NCI-H2107 (cell line): ENCODE data around the gene PAPOLG.
A peak's percentile ranks its signal among the peaks of the same experiment; 100 is the strongest.
"Not testable (repeated sequence)": the region's sequence is repeated elsewhere in the genome, so short reads cannot be mapped to it uniquely, and the experiment has no call there.

Source experiments
- DNase-seq: peaks from one replicate; lab custom pipeline; 2025; lab: John Stamatoyannopoulos, UW

PAPOLG gene

DNA sequence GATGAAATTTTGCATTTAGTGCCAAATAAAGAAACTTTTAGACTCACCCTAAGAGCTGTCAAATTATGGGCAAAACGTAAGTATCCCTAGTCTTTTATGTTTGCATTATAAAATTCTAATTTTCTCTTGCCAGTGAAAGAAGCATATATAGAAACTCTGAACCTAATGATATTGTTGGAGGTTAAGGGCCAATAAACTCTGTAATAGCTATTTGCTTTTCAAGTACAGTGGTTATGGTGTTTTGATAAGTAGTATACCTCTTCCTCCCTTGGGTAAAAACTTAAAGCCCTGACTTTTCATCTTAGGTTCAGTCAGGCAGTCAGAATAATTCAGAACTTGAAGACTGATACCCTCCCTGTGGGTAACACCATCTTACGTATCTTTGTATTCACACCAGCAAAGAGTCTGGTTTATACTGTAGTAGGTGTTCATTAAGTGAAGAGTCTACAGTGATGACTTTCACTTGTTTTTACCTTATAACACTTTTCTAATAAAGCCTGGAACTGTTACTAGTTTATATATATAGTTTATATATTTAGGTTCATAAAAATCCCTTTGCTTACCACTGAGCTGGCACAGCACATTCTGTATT lies 19.1 kb downstream of the PAPOLG start:
- DNase-seq, result no peak

DNA sequence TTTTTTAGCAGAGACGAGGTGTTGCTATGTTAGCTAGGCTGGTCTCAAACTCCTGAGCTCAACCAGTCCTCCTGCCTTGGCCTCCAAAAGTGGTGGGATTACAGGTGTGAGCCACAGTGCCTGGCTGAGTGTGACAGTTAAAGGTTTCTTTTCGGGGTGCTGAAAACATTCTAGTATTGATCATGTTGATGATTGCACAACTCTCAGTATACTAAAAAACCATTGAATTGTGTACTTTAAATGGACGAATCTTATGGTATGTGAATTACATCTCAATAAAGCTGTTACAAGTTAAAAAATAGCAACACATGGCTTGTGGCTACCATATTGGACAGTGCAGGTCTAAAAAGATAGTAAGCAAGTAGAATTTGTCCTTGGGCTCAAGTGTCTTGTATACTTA lies 22.3 kb downstream of the PAPOLG start:
- DNase-seq, result no peak

DNA sequence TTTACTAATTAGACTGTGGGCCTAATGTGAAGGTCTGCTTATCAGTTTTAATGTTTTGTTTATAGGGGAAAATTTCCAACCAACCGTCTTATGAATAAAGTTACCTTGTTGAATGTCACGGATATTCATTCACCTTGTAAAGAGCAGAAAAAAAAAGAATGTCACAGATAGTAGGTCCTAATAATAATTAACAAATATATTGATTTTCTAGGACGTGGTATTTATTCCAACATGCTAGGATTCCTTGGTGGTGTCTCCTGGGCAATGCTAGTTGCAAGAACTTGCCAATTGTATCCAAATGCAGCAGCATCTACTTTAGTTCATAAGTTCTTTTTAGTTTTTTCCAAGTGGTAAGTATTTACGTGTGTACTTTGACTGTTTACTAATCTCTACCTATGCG lies 23.4 kb downstream of the PAPOLG start:
- no peak for DNase-seq

DNA sequence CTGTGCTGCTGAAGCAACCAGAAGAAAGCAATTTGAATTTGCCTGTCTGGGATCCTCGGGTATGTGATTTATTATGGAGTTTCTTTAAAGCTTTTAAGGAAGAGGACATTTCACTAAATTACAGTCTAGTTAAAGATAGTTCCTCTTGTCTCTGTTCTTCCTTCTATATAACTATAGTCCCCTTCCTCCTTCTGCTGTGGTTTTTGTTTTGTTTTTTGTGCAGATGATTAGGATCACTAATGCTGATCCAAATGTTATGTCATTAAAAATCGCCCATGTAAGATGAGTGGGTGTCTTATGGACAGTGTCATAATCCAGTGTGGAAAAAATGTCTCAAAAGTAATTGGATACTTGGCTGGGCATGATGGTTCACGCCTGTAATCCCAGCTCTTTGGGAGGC lies 24.7 kb downstream of the PAPOLG start:
- DNase-seq, result no peak

DNA sequence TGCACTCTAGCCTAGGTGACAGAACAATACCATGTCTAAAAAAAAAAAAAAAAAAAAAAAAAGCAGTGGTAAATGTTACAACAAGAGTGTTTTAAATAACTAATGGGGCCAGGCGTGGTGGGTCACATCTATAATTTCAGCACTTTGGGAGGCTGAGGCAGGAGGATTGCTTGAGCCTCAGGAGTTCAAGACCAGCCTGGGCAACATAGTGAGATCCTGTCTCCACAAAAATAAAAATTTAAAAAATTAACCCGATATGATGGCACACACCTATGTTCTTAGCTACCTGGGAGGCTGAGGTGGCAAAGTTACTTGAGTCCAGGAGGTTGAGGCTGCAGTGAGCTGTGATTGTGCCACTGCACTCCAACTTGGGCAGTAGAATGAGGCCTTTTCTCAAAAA lies 37.1 kb downstream of the PAPOLG start:
- no peak for DNase-seq

DNA sequence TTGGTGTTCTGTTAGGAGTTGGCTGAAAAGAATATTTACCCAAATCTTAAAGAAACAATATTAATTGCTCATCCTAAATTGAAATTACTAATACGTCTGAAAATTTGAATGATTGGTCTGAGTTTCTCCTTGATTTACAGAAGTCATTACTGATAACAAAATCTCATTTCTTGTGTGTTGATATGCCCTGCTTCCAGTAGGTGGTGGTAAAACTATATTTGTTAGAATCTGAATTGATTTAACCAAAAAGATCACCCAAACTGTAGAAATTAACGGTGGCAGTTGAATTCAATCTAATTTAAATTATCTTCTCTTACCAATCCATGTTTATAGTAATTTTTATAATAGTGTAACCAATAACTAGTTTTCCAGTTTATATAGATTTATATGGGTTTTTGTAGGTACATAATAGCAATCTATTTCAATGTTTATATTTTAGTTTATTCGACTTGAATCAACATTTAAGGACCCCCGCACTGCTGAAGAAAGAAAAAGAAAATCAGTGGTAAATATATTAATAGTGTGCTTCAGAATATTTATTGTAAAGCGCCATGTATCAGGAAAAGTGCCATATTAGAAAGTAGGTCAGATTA lies 38.3 kb downstream of the PAPOLG start:
- no peak for DNase-seq

DNA sequence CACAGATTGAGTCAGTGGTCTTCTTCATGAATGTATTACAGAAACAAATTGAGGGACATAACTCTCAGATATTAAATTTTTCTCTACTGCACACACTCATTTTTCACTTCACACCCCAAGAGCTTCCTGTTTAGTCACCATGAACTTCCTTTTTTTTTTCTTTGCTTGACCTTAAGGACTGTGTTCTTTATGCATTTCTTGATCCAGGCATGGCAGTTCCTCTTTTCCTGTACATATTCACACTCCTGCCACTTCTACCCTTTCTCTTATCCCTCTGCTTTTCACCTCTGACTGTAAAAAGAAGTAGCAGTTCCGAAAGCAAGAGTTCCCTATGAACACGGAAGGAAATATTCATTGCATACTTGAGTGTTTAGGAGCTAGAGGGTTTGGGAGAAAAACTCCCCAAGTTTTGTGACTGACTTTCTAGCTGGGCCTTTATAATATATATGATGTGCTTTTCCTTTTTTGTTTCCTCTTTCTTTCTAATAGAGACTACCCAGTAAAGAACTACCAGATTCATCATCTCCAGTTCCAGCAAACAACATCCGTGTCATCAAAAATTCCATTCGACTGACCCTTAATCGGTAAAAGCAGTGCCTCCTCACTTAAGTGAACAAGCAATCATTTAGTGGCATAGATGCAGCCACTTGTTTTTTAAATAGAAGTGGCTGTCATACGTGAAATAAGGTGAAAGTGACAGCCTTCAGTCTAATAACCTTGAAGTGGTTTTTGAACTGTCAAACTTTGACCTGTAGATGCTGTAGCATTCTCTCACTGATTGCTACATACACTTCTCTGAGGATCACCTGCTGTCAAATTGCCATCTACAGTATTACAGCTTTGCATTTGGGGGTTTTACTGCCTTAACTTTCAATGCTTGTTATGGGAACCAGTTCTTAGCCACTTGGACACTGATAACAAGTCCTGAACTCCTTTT lies 40.8 kb downstream of the PAPOLG start:
- DNase-seq, result no peak

DNA sequence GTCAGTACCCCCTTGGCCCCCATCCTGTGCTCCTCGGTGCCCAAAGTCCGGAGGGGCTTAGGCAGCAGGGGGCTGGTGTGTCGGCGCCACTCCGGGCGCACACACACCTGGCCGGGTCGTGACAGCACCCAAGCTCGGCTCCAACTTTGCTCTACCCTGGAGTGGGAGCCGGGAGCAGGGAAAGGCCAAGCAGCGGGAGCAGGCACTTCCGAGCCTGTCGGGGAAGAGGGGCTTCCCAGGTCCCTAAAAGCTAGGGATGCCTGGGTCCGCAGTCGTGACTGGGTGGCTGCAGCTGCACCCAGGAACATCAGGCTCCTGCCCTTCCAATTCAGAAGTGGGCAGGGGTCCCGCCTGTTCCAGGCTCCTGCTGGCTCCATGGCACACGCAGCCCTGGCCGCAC lies 48.4 kb downstream of the PAPOLG start:
- no peak for DNase-seq

DNA sequence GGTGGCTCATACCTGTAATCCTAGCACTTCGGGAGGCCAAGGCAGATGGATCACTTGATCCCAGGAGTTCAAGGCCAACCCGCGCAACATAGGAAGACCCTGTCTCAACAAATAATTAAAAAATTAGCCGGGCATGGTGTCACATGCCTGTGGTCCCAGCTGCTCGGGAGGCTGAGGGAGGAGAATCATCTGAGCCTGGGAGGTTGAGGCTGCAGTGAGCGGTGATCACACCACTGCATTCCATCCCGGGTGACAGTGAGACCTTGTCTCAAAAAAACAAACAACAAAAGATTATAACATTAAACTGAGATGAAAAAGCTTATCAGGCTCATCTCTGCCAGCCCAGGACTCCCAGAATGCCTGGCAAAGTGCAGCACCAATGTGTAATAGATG lies 50.5 kb downstream of the PAPOLG start:
- no peak for DNase-seq

DNA sequence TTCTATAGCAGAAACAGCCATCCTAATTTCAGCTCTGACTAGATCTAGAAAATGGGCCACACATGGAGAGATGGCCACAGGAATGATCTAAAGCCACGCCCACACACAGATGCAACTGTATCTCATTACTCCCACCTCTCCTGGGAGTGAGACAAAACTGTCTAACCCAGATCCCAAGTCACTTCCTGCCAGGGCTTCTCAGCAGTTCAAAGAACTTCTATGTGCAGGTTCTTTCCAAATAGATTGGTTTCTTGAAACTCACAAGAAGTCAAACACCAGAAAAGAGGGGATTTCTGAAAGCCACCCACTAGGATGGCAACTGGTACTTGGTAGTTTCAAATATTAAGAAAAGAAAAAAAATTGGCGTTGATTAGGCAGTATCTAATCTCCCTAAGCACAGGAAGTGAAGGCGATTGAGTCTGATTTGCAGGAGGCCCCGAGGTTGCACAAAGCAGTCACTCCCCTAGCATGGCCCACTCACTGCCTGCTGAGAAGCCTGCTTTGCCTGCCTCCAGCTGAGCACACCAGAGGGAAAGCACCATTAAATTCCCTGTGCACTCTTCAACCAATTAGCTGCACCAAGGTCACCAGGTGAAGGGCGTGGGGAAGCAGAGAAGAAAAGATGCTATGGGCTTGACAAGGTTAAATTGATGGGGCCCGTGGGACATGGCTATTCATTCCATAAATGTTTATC lies 51.1 kb downstream of the PAPOLG start:
- peak; percentile 60 for DNase-seq

DNA sequence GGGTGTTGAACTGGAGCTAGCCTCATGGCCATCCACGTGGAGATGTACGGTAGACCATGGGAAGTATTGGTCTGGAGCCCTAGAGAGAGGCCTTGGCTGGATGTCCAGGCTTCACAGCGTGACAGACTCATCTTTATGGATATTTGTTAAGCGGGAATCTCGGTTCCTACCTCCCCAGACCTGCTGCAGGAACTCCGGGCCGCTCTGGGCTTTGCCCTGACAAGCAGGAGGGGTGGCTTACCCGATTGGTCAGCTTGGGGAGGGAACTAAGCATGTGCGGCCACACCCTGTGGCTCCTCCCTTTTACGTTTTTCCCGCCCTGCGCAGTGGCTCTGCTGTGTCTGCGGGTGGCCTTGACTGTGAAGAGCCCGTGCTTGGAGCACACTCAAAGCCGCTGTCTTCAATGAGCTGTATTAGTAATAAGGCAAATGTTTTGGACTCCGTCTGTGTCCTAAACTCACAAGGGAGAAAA lies 52.3 kb downstream of the PAPOLG start:
- no peak for DNase-seq

DNA sequence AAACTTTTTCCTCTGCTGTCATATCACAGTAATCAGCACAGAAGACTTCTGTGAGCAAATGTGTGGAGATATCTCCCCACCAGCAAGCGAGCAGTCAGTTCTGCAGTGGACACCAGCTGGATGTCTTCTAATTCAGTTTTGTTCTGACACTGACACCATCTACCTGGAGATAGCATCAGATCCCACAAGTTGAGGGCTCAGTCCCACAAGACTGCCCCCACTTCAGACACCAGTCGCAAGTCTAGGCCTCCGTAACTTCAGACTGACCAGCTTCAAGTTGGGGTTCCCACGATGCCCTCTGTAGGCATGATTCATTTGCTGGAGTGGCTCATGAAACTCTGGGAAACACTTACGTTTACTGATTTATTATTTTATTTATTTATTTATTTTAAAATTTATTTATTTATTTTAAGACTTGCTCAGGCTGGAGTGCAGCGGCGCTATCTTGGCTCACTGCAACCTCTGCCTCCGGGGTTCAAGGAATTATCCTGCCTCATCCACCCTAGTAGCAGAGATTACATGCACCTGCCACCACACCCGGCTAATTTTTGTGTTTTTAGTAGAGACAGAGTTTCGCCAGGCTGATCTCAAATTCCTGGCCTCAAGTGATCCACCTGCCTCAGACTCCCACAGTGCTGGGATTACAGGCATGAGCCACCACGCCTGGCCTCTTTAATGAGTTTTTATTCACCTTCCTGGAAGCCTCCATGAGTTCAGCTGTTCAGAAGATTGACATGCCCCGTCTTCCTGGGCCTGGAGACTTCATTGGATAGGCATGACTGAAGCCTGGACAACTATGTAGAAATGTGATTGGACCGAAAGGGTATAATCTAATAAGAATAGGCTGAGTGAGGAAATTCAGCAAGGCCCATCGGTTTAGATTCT lies 55.7 kb downstream of the PAPOLG start:
- DNase-seq, result no peak

DNA sequence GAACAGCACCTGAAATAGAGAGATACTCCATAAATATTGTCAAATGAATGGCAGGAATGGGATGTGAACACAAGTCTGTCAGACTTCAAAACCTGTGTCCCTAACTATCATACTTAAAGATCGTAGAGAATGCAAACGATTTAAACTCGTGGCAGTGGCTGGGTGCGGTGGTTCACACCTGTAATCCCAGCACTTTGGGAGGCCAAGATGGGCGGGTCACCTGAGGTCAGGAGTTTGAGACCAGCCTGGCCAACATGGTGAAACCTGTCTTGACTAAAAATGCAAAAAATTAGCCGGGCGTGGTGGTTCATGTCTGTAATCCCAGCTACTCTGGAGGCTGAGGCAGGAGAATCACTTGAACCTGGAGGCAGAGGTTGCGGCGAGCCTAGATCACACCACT lies 61.1 kb downstream of the PAPOLG start:
- not testable (repeated sequence) for DNase-seq

DNA sequence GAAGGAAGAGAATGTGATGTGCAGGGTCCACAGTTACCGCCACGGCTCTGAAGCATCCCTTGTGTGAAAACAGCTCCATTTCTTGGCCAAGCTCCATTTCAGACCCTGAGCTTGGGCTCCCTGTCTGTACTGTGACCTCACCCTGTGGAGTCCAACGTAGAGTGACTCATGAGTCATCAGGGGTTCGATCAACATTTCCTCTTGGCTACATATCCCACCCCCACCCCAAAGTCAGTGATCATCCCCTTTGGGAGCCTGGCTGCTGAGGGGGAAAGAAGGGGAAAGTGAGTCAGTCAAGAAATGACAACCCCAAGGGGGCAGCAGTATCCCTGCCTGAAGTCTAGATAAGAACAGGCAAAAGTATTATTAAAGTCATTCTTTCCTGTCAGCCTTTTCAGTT lies 62.2 kb downstream of the PAPOLG start:
- DNase-seq, result no peak

DNA sequence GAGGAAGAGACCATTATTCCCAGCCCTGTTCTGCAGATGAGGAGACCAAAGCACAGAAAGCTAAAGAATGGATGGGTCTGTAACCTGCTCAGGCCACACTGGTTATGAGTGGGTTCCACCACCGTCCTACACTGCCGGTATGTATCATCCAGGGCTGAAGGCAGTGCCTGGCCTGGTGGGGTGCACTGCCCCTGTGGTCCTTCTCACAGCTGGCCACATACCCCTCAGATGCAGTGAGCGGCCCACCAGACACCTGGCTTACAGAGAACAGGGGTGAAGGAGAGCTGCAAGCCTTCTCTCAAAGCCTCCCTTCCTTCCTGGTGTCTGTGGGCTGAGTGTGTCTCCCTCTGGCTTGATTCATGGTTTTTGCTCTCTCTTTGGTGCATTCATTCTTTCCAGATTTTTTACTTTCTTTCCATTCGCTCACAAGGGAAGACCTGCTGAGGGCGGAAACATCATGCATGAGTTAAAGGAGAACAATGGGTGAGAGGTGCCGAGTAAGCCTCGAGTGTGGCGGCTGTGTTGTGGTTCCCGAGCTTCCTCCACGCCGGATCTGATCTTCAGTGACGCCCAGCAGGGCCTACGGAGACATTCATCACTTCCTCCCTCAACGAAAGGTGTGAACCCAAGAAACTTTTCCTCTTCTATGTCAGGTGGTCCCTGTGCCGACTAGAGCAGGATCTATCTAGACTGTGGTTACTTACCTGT lies 63.2 kb downstream of the PAPOLG start:
- DNase-seq, result no peak

DNA sequence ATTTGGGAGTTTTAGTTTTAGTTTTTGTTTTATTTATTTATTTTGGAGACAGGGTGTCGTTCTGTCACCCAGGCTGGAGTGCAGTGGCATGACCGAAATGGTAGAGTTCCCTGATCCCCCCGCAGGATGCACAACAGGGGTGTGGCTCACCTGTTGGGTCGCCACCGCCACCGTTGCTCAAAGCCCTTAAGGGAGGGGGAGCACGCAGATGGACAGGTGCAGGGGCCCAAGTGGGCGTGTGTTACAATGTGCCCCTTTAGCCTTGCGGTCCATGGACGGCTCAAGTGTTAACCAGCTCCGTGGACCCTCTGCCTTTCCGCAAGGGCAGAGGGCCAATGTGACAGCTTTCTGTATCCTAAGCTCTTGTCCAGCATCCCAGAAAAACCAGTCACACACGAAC lies 63.9 kb downstream of the PAPOLG start:
- DNase-seq, result no peak

DNA sequence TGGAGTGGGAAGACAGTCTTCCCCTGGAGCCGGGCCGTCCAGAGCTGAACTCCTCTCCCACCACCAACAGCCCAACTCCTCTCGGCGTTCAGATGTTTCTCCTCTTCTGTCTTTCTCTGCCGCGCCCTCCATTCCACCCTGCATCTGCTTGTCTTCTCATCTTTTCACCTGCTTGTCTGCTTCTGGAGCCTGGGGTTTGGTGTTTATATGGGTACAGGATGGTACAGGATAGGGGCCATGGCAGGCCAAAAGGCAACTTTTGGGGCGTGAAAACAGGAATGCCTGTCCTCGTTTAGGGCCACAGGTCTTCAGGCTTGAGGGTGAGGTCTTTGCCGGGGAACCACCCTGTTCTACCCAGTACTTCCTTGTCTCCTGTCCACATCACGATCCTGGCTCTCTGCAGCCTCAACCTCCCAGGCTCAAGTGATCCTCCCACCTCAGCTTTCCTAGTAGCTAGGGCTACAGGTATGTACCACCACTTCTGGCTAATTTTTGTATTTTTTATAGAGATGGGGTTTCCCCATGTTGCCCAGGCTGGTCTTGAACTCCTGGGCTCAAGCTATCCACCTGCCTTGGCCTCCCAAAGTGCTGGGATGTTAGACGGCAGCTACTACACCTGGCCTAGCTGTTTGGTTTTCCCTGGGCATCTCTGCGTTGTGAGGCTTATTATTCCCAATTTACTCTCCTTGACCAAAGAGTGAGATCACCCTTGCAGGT lies 64.5 kb downstream of the PAPOLG start:
- DNase-seq, result no peak

DNA sequence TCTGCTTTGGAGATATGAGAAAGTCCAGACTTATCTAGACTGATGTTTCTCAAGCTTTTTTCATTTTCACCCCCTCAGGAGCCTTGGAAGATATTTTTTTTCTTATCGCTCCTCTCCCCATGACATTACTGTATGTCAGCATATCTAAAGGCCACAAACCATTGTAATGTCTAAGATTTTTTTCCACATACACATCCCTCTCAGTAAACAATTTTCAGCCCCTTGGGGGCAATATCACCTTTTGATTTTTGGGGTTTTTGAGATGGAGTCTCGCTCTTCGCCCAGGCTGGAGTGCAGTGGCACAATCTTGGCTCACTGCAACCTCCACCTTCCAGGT lies 65.0 kb downstream of the PAPOLG start:
- no peak for DNase-seq

DNA sequence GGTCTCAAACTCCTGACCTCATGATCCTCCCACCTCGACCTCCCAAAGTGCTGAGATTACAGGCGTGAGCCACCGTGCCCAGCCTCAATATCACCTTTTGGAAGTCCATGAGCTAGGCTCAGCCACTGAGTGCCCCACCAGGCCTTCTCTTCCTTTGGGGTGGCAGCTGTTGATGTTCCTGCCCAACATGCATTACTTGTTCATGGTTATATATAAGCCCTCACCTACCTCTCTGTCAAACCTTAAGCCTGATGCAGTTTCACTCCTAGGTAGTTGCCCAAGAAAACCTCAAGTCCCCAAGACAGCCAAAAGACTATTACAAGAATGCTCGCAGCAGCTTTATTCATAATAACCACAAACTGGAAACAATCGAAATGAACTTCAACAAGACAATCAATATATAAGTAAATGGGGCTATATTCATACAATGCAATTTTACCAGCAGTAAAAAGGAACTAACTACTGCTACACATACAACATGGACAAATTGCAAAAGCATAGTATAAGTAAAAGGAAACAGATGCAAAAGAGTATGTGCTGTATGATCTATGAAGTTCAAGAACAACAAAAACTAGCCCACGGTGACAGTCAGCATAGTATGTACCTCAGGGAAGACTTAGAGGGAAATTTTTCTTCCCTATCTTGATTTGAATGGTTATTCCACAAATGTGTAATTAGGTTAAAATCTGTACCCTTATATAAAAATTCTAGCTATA lies 65.7 kb downstream of the PAPOLG start:
- DNase-seq, result no peak

DNA sequence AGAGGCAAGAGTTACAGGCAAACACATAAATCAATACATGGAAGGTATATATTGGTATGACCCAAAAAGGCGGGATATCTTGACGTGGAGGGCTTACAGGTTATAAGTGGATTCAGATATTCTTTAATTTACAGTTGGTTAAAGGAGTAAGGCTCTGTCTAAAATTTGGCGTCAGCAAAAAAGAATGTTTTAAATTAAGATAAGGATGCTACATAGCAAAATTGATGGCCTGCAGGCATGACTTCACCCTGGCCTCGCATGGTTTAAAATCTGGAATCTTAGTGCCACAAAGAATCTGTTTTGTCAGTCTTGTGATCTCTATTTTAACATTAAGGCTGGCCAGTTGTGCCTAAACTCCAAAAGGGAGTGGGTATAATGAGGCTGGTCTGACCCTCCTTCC lies 66.9 kb downstream of the PAPOLG start:
- no peak for DNase-seq
